ENCODE data around the gene MRPL24.

MRPL24 gene

GRCh38 chr1:156707417-156708217 is 33.3 kb downstream of the MRPL24 start:
- Histone ChIP-seq H3K9me3 (ENCODE audit: control insufficient read depth, insufficient read depth, low read length) (no peaks in the 10 kb centered on the region), H3K36me3 (ENCODE audit: control insufficient read depth, low read length) (no peaks in the 10 kb centered on the region), H4K20me1 (ENCODE audit: control insufficient read depth, insufficient read depth, low read depth, low read length) (0 out of 2 replicates have a peak, but pooled peaks cover 3% of the 10 kb centered on the region), H3K79me2 (ENCODE audit: control insufficient read depth, low read length) (no peaks in the 10 kb centered on the region), H3K4me3 (ENCODE audit: low read length) (no peak overlapping the region), H3K27me3 (ENCODE audit: control insufficient read depth, low read length) (peaks cover 52% of the 10 kb centered on the region), H3K27ac (ENCODE audit: low read depth, low read length) (no peak overlapping the region), H3K9me2 (replicated peaks; ENCODE audit: control insufficient read depth, low read length) (no peaks in the 10 kb centered on the region), H3F3A (ENCODE audit: control insufficient read depth, insufficient read depth) (no peaks in the 10 kb centered on the region), H3K4me2 (ENCODE audit: low read length) (no peak overlapping the region), H3K4me1 (ENCODE audit: control insufficient read depth, low read length) (peaks cover 20% of the 10 kb centered on the region)
- TF ChIP-seq CTCF (IDR thresholded peaks at IDR 0.05; ENCODE audit: low read depth, low read length, poor library complexity, severe bottlenecking), result no peak
- TF ChIP-seq EZH2phosphoT487 (IDR thresholded peaks at IDR 0.05; ENCODE audit: borderline replicate concordance, low read length), result no peak

- no peaks in the 10 kb centered on the region for H3F3A ChIP-seq (ENCODE audit: control insufficient read depth, insufficient read depth)
- H3K27ac ChIP-seq (ENCODE audit: low read depth, low read length), result no peak overlapping the region
- H3K27me3 ChIP-seq (ENCODE audit: control insufficient read depth, low read length), result peaks cover 52% of the 10 kb centered on the region
- no peaks in the 10 kb centered on the region for H3K79me2 ChIP-seq (ENCODE audit: control insufficient read depth, low read length)
- no peaks in the 10 kb centered on the region for H3K9me3 ChIP-seq (ENCODE audit: control insufficient read depth, insufficient read depth, low read length)
- H3K4me2 ChIP-seq (ENCODE audit: low read length), result peak overlapping the region; percentile 81
- TF ChIP-seq CTCF (IDR thresholded peaks at IDR 0.05; ENCODE audit: low read depth, low read length, poor library complexity, severe bottlenecking) (no peak), EZH2phosphoT487 (IDR thresholded peaks at IDR 0.05; ENCODE audit: borderline replicate concordance, low read length) (no peak)
- H4K20me1 ChIP-seq (ENCODE audit: control insufficient read depth, insufficient read depth, low read depth, low read length), result 0 out of 2 replicates have a peak, but pooled peaks cover 3% of the 10 kb centered on the region
- no peaks in the 10 kb centered on the region for H3K9me2 ChIP-seq (replicated peaks; ENCODE audit: control insufficient read depth, low read length)
- peak overlapping the region; percentile 67 for H3K4me3 ChIP-seq (ENCODE audit: low read length)
- peaks cover 20% of the 10 kb centered on the region for H3K4me1 ChIP-seq (ENCODE audit: control insufficient read depth, low read length)
- H3K36me3 ChIP-seq (ENCODE audit: control insufficient read depth, low read length), result no peaks in the 10 kb centered on the region
These were observed 34.1 kb downstream of the MRPL24 start for GRCh38 chr1:156706657-156707416.

DNA sequence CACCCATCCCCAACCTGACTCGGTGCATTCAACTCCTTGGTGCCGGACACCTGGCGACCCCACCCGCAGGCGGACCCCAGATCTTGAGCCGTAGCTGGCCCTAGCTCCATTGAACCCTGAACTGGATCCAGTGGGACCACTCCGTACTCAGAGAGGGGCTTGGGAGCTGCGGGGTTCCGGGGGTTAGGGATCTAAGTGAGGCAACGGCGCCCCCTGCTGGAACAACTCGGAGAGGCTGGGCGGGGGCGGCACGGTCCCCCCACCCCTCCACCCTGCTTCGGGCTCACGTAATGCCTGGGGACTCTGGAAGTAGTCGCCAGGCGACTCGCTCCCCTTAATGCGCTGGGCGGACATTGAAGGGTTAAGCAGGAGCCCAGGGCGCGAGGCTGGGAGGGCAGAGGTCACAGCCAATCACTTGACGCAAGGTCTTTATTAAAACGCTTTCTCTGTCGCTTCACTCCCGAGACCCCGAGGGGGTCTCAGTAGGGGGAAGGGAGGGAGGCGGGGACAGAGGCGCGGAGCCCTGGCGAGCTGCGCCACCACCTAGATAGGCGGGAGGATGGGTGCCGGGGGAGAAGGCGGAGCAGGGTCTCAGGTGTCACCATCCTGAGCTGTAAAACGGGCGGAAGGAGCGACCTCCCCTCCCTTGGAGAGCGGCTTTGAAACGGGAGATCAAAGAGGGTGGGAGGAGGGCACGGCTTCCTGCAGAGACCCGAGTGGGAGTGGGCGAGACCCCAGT is 34.8 kb downstream of the MRPL24 start:
- Histone ChIP-seq H3K9me3 (ENCODE audit: control insufficient read depth, insufficient read depth, low read length) (no peaks in the 10 kb centered on the region), H3K4me1 (ENCODE audit: control insufficient read depth, low read length) (peaks cover 20% of the 10 kb centered on the region), H4K20me1 (ENCODE audit: control insufficient read depth, insufficient read depth, low read depth, low read length) (0 out of 2 replicates have a peak, but pooled peaks cover 3% of the 10 kb centered on the region), H3K4me2 (ENCODE audit: low read length) (peak overlapping the region; percentile 81), H3K9me2 (replicated peaks; ENCODE audit: control insufficient read depth, low read length) (no peaks in the 10 kb centered on the region), H3K4me3 (ENCODE audit: low read length) (peak overlapping the region; percentile 67), H3K79me2 (ENCODE audit: control insufficient read depth, low read length) (no peaks in the 10 kb centered on the region), H3K27ac (ENCODE audit: low read depth, low read length) (no peak overlapping the region), H3F3A (ENCODE audit: control insufficient read depth, insufficient read depth) (no peaks in the 10 kb centered on the region), H3K36me3 (ENCODE audit: control insufficient read depth, low read length) (no peaks in the 10 kb centered on the region), H3K27me3 (ENCODE audit: control insufficient read depth, low read length) (peaks cover 59% of the 10 kb centered on the region)
- TF ChIP-seq EZH2phosphoT487 (IDR thresholded peaks at IDR 0.05; ENCODE audit: borderline replicate concordance, low read length), result peak; percentile 68; the same call in 1 of the 2 replicates
- peak; percentile 100 for TF ChIP-seq CTCF (IDR thresholded peaks at IDR 0.05; ENCODE audit: low read depth, low read length, poor library complexity, severe bottlenecking)
